ENCODE results near the gene CBR3.

DNA sequence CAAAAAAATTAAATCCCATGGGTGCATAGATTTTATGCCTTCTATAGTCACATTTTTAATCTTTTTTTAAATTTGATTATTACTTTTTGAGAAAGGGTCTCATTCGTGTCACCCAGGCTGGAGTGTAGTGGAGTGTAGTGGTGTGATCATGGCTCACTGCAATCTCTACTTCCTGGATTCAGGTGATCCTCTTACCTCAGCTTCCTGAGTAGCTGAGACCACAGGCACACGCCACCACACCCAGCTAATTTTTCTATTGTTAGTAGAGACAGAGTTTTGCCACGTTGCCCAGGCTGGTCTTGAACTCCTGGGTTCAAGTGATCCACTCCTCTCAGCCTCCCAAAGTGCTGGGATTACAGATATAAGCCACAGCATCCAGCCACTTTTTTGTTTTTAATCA is 10.4 kb downstream of the CBR3 start:
- TF ChIP-seq, protein P1, sequence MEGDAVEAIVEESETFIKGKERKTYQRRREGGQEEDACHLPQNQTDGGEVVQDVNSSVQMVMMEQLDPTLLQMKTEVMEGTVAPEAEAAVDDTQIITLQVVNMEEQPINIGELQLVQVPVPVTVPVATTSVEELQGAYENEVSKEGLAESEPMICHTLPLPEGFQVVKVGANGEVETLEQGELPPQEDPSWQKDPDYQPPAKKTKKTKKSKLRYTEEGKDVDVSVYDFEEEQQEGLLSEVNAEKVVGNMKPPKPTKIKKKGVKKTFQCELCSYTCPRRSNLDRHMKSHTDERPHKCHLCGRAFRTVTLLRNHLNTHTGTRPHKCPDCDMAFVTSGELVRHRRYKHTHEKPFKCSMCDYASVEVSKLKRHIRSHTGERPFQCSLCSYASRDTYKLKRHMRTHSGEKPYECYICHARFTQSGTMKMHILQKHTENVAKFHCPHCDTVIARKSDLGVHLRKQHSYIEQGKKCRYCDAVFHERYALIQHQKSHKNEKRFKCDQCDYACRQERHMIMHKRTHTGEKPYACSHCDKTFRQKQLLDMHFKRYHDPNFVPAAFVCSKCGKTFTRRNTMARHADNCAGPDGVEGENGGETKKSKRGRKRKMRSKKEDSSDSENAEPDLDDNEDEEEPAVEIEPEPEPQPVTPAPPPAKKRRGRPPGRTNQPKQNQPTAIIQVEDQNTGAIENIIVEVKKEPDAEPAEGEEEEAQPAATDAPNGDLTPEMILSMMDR (IDR thresholded peaks at IDR 0.05; ENCODE audit: borderline replicate concordance, extremely low read depth, low read length, poor library complexity, severe bottlenecking), result no peak
- no peak for TF ChIP-seq EZH2 (IDR thresholded peaks at IDR 0.05; ENCODE audit: borderline replicate concordance, low read depth, low read length, severe bottlenecking)
